Activated CD4-positive, alpha-beta T cell treated with anti-CD3 and anti-CD28 coated beads, Interleukin-2, amount 50 U/mL, for 1 hour (primary cell): ENCODE results near the gene SLC25A39.

Experiments
- DNase-seq: peaks from one replicate; pipeline ENCODE4 v3.0.0-alpha.2; 2020

SLC25A39 gene

DNA sequence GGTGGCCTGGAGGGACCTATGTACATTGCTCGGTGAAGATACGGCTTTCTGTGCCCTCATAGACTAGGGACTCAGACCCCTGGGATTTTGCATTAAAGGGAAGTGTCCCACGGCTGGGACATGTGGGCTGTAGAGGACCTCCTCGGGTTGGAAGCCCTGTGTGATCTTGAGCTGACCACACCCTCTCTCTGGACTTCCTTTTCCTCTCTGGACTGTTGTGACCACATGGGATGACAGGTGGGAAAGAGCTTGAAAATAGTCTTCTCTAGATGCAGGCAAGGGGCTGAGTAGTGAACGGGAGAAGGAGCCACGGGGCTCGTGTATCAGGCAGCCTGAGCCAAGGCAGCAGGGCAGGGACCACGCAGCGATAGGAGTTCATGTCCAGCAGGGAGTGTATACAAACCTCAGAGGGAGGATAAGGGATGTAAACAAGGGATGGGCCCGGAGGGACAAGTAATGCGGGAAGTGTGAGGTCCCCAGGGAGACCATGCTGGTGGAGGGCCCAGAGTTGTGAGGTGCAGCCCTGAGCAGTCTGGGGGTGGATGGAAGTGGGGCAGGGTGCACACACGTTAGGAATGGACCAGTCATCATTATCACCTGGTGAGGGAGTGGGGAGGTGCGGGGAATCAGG is 52.2 kb downstream of the SLC25A39 start:
- DNase-seq, result no peak
